ENCODE measurements around the gene CSRP2.

CSRP2 gene

GRCh38 chr12:76888775-76889174 lies 10.0 kb upstream of the CSRP2 start:
- in situ Hi-C loops (cut with HindIII; ENCODE audit: low pct_ligation_motif_present, low sequenced_read_pairs) = no loop called here
- TF ChIP-seq, protein P1, sequence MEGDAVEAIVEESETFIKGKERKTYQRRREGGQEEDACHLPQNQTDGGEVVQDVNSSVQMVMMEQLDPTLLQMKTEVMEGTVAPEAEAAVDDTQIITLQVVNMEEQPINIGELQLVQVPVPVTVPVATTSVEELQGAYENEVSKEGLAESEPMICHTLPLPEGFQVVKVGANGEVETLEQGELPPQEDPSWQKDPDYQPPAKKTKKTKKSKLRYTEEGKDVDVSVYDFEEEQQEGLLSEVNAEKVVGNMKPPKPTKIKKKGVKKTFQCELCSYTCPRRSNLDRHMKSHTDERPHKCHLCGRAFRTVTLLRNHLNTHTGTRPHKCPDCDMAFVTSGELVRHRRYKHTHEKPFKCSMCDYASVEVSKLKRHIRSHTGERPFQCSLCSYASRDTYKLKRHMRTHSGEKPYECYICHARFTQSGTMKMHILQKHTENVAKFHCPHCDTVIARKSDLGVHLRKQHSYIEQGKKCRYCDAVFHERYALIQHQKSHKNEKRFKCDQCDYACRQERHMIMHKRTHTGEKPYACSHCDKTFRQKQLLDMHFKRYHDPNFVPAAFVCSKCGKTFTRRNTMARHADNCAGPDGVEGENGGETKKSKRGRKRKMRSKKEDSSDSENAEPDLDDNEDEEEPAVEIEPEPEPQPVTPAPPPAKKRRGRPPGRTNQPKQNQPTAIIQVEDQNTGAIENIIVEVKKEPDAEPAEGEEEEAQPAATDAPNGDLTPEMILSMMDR (IDR thresholded peaks at IDR 0.05; ENCODE audit: low read depth, low read length, missing control alignments) = no peak

GRCh38 chr12:76883811-76884210 lies 5.0 kb upstream of the CSRP2 start:
- DNase-seq = peak; percentile 65
- in situ Hi-C loops (cut with HindIII; ENCODE audit: low pct_ligation_motif_present, low sequenced_read_pairs) = no loop called here

More at GRCh38 chr12:76888775-76889174, 10.0 kb upstream of the CSRP2 start:
- Histone ChIP-seq H3K36me3 (replicated peaks) (no peaks in the 10 kb centered on the region), H3K4me3 (ENCODE audit: low read depth, low read length) (no peak overlapping the region), H3K27ac (no peak overlapping the region), H3K27me3 (replicated peaks) (no peaks in the 10 kb centered on the region)
- no peak for DNase-seq

GRCh38 chr12:76883151-76883550 lies 4.3 kb upstream of the CSRP2 start:
- H3K36me3 ChIP-seq (replicated peaks) = no peaks in the 10 kb centered on the region
- no peak overlapping the region for H3K27ac ChIP-seq
- H3K4me3 ChIP-seq (ENCODE audit: low read depth, low read length) = no peak overlapping the region
- H3K27me3 ChIP-seq (replicated peaks) = no peaks in the 10 kb centered on the region
- TF ChIP-seq, protein P1 (IDR thresholded peaks at IDR 0.05; ENCODE audit: low read depth, low read length, missing control alignments) = no peak
- peak; percentile 18 for DNase-seq
- in situ Hi-C loops (cut with HindIII; ENCODE audit: low pct_ligation_motif_present, low sequenced_read_pairs) = no loop called here

More at GRCh38 chr12:76883811-76884210, 5.0 kb upstream of the CSRP2 start:
- H3K4me3 ChIP-seq (ENCODE audit: low read depth, low read length) = no peak overlapping the region
- no peak overlapping the region for H3K27ac ChIP-seq
- TF ChIP-seq, protein P1 (IDR thresholded peaks at IDR 0.05; ENCODE audit: low read depth, low read length, missing control alignments) = no peak
- H3K27me3 ChIP-seq (replicated peaks) = no peaks in the 10 kb centered on the region
- no peaks in the 10 kb centered on the region for H3K36me3 ChIP-seq (replicated peaks)

DNA sequence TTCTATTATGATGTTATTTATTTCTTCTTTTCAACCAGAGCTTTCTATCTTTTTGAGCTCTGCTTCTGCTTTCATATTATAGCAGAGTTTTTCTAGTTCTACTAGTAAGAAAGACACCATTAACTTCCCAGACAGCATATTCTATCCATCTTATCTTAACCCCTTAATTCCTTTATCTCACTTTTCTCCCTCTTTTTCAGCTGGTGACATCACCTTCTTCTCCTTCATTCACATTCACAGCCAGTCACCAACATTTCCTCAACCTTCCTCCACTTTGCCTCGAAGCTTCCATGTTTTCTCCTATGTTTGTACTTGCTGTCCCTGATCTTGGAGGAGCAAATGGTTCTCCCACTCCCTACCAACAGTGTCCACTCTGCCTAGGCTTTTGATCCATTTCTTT lies 3.5 kb upstream of the CSRP2 start:
- Histone ChIP-seq H3K27ac (no peak overlapping the region), H3K27me3 (replicated peaks) (no peaks in the 10 kb centered on the region), H3K4me3 (ENCODE audit: low read depth, low read length) (no peak overlapping the region), H3K36me3 (replicated peaks) (no peaks in the 10 kb centered on the region)
- in situ Hi-C loops (cut with HindIII; ENCODE audit: low pct_ligation_motif_present, low sequenced_read_pairs) = no loop called here
- TF ChIP-seq, protein P1 (IDR thresholded peaks at IDR 0.05; ENCODE audit: low read depth, low read length, missing control alignments) = no peak
- DNase-seq = no peak

GRCh38 chr12:76881142-76881541 lies 2.3 kb upstream of the CSRP2 start:
- TF ChIP-seq, protein P1 (IDR thresholded peaks at IDR 0.05; ENCODE audit: low read depth, low read length, missing control alignments) = no peak
- Histone ChIP-seq H3K27ac (no peak overlapping the region), H3K27me3 (replicated peaks) (no peaks in the 10 kb centered on the region), H3K4me3 (ENCODE audit: low read depth, low read length) (no peak overlapping the region), H3K36me3 (replicated peaks) (no peaks in the 10 kb centered on the region)
- in situ Hi-C loops (cut with HindIII; ENCODE audit: low pct_ligation_motif_present, low sequenced_read_pairs) = no loop called here
- no peak for DNase-seq

- Histone ChIP-seq H3K27ac (no peak overlapping the region), H3K36me3 (replicated peaks) (no peaks in the 10 kb centered on the region), H3K4me3 (ENCODE audit: low read depth, low read length) (no peak overlapping the region), H3K27me3 (replicated peaks) (no peaks in the 10 kb centered on the region)
- no peak for DNase-seq
- TF ChIP-seq, protein P1 (IDR thresholded peaks at IDR 0.05; ENCODE audit: low read depth, low read length, missing control alignments) = no peak
- in situ Hi-C loops (cut with HindIII; ENCODE audit: low pct_ligation_motif_present, low sequenced_read_pairs) = no loop called here
Measured at GRCh38 chr12:76880519-76881023, 1.8 kb upstream of the CSRP2 start.
